Measurements from ENCODE around the gene BMPR2. TPM values are rescaled to one million over a fixed set of nuclear protein-coding genes. Genes with fewer than 3 reads are reported as not detected.
"Not testable (repeated sequence)": the region's sequence is repeated elsewhere in the genome, so short reads cannot be mapped to it uniquely, and the experiment has no call there.

The BMPR2 gene
- total and polyA plus RNA-seq, 7 donors = 3.9 to 43.2 (median 21.3) TPM

DNA sequence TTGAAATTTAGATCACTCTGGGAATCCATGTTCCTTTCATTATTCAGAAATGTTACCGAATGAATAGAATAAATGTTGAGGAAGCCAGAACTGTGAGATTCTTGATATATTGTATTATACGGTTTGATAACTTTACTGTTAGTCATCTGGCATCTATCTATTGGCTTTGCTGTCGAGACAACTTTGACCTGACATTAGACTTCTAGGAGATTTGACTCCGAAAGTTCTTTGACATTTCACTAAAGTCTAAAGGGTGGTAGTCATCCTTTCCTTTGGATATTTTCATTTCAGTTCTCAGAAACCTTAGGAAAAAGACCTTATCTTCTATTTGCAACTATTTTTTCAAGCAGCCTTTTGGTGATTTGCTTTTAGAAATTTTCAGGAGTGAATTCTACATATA lies 1.9 kb downstream of the BMPR2 start:
- TF ChIP-seq, protein P1, sequence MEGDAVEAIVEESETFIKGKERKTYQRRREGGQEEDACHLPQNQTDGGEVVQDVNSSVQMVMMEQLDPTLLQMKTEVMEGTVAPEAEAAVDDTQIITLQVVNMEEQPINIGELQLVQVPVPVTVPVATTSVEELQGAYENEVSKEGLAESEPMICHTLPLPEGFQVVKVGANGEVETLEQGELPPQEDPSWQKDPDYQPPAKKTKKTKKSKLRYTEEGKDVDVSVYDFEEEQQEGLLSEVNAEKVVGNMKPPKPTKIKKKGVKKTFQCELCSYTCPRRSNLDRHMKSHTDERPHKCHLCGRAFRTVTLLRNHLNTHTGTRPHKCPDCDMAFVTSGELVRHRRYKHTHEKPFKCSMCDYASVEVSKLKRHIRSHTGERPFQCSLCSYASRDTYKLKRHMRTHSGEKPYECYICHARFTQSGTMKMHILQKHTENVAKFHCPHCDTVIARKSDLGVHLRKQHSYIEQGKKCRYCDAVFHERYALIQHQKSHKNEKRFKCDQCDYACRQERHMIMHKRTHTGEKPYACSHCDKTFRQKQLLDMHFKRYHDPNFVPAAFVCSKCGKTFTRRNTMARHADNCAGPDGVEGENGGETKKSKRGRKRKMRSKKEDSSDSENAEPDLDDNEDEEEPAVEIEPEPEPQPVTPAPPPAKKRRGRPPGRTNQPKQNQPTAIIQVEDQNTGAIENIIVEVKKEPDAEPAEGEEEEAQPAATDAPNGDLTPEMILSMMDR (IDR thresholded peaks at IDR 0.05) = no peak
- no peaks in the 10 kb centered on the region for H3K27me3 ChIP-seq (ENCODE audit: insufficient read depth in 3 of 3, low read length in 2 of 3)
- WGBS, 3 donors = 0 to 3% (median 2%) methylated on average over 4 of the region's 4 CpGs
- H3K4me3 ChIP-seq = peak overlapping the region; percentile 77
- H3K9me3 ChIP-seq = no peaks in the 10 kb centered on the region
- H3K4me1 ChIP-seq = peaks cover 18% of the 10 kb centered on the region
- peak overlapping the region; percentile 90 for H3K27ac ChIP-seq
- DNase-seq (no peak), ATAC-seq (no peak)
- intact Hi-C loops (cut with DNase I) = loop anchor here in 1 of 2 donors (5.0 kb wide), 3 partner anchors 61 to 521 kb away; no protein-coding TSS in a partner anchor
- H3K36me3 ChIP-seq (ENCODE audit: insufficient read depth in 1 of 2, low read depth in 1 of 2) = no peaks in the 10 kb centered on the region

DNA sequence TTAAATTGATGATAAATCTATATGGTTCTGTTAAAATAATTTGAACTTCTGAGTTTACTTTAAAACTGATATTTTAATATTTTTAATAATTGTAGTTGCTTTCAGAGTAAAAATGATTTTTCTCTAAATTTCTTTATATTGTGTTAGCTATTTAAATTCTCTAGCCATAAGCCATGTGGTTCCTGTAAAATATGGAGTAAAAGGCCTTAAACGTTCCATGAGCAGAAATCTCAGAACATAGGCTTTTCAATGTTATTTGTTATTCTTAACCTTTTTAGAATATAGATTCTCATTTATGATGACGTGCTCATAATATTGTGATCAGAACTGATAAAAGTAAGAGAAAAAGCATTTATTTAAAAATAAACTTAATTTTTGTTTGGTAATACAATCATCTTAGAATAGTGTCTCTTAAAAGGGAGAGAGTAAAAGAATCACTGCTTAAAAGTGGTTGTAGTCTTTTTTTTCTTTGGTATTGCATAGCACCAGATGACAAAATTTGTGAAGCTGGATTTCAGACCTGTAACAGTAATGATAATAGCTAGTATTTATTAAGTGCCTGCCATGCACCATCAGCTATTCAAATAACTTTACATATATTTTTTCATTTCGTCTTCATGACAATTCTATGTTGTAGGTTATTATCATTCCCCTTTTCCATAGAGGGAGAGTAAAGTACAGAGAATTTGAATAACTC lies 2.7 kb downstream of the BMPR2 start:
- no peaks in the 10 kb centered on the region for H3K9me3 ChIP-seq
- no peaks in the 10 kb centered on the region for H3K27me3 ChIP-seq (ENCODE audit: insufficient read depth in 3 of 3, low read length in 2 of 3)
- no peaks in the 10 kb centered on the region for H3K36me3 ChIP-seq (ENCODE audit: insufficient read depth in 1 of 2, low read depth in 1 of 2)
- H3K27ac ChIP-seq = peak overlapping the region; percentile 90
- no peak for ATAC-seq
- DNase-seq = no peak
- TF ChIP-seq, protein P1 (IDR thresholded peaks at IDR 0.05) = no peak
- peak overlapping the region; percentile 77 for H3K4me3 ChIP-seq
- WGBS, 3 donors = 11 to 26% (median 15%) methylated on average over 3 of the region's 3 CpGs
- H3K4me1 ChIP-seq = peaks cover 18% of the 10 kb centered on the region
- intact Hi-C loops (cut with DNase I) = loop anchor here in 1 of 2 donors (5.0 kb wide), 3 partner anchors 62 to 522 kb away; no protein-coding TSS in a partner anchor

DNA sequence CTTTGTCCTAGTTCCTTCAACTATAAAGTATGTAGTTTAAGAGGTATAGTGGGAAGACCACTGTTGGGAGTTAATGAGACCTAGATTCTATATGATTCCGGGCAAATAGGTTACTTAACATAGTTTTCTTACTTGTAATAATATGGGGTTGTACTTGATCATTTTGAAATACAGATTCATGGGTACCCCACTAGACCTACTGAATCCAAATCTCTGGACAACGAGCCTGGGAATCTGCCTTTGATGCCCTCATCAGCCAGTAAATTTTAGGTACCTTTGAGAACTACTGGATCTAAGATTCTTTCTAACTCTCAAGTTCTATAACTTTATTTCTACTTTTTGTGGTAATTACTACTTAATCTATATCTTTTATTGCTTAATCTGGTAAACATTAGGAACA lies 6.6 kb downstream of the BMPR2 start:
- no peak overlapping the region for H3K4me3 ChIP-seq
- DNase-seq (no peak), ATAC-seq (no peak)
- intact Hi-C loops (cut with DNase I) = no loop called here
- 88 to 98% (median 94%) methylated on average over 2 of the region's 2 CpGs for WGBS, 3 donors
- TF ChIP-seq, protein P1 (IDR thresholded peaks at IDR 0.05) = no peak
- no peaks in the 10 kb centered on the region for H3K9me3 ChIP-seq
- H3K4me1 ChIP-seq = peaks cover 42% of the 10 kb centered on the region
- H3K27me3 ChIP-seq (ENCODE audit: insufficient read depth in 3 of 3, low read length in 2 of 3) = no peaks in the 10 kb centered on the region
- no peaks in the 10 kb centered on the region for H3K36me3 ChIP-seq (ENCODE audit: insufficient read depth in 1 of 2, low read depth in 1 of 2)
- no peak overlapping the region for H3K27ac ChIP-seq

DNA sequence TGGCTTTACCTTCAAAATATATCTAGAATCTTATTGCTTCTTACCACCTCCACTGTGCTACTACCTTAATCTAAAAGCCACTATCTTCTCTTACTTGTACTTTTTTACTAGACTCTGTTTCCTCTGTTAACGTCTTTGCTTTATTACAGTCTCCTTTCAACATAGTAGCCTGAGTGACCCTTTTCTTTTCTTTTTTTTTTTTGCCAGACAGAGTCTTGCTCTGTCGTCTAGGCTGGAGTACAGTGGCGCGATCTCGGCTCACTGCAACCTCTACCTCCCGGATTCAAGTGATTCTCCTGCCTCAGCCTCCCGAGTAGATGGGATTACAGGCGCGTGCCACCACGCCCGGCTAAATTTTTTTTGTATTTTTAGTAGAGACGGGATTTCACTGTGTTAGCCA lies 10.4 kb downstream of the BMPR2 start:
- peaks cover 26% of the 10 kb centered on the region for H3K4me1 ChIP-seq
- intact Hi-C loops (cut with DNase I); ATAC-seq; H3K4me3 ChIP-seq; H3K27ac ChIP-seq; DNase-seq; H3K36me3 ChIP-seq (ENCODE audit: insufficient read depth in 1 of 2, low read depth in 1 of 2); H3K27me3 ChIP-seq (ENCODE audit: insufficient read depth in 3 of 3, low read length in 2 of 3); H3K9me3 ChIP-seq: not testable (repeated sequence)
- WGBS, 3 donors = 92 to 93% (median 92%) methylated on average over 12 of the region's 12 CpGs

DNA sequence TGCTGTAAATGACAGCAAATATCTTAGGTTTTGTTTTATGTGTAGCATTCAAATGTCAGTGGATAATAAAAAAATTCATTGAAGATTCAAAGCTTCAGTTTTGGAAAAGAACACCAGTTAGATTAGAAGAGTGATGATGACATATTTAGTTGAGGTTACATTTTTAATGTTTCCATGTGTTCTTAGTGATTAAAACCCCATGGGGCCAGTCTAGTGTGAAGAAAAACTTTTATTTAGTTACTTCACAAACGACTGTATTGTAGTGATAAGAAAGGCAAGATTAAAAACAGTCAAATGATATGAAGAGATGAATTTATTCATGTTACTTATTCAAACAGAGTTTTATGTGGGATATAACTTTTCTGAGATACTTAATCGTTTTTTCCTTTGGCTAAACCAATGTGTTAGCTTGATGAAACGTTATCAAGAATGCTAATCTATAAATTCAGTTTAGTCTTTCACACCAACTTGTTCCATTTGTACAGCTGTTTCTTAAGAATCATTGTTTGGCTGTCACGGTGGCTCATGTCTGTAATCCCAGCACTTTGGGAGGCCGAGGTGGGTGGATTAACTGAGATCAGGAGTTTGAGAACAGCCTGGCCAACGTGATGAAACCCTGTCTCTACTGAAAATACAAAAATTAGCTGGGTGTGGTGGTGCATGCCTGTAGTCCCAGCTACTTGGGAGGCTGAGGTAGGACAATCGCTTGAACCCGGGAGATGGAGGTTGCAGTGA lies 11.6 kb downstream of the BMPR2 start:
- Histone ChIP-seq H3K4me1 (peaks cover 24% of the 10 kb centered on the region), H3K27ac (no peak overlapping the region), H3K27me3 (ENCODE audit: insufficient read depth in 3 of 3, low read length in 2 of 3) (no peaks in the 10 kb centered on the region), H3K4me3 (no peak overlapping the region), H3K9me3 (no peaks in the 10 kb centered on the region), H3K36me3 (ENCODE audit: insufficient read depth in 1 of 2, low read depth in 1 of 2) (no peaks in the 10 kb centered on the region)
- TF ChIP-seq, protein P1 (IDR thresholded peaks at IDR 0.05) = no peak
- 46 to 58% (median 48%) methylated on average over 8 of the region's 8 CpGs for WGBS, 3 donors
- intact Hi-C loops (cut with DNase I) = no loop called here
- DNase-seq (no peak), ATAC-seq (no peak)
